ENCODE data around the gene MAML3.

Gene MAML3

GRCh38 chr4:140037353-140038030 is 116.5 kb downstream of the MAML3 start:
- DNase-seq = no peak

- no peak for DNase-seq
These were observed 122.3 kb downstream of the MAML3 start for GRCh38 chr4:140031706-140032105.

- DNase-seq = no peak
These were observed 122.9 kb downstream of the MAML3 start for GRCh38 chr4:140031061-140031460.

- DNase-seq = no peak
These were observed 125.1 kb downstream of the MAML3 start for GRCh38 chr4:140028676-140029517.

GRCh38 chr4:140028101-140028500 is 125.9 kb downstream of the MAML3 start:
- no peak for DNase-seq

- DNase-seq = no peak
These were observed 126.9 kb downstream of the MAML3 start for GRCh38 chr4:140027101-140027500.

- DNase-seq = no peak
These were observed 128.5 kb downstream of the MAML3 start for GRCh38 chr4:140025470-140025869.

GRCh38 chr4:140020457-140021361 is 133.3 kb downstream of the MAML3 start:
- DNase-seq = no peak

- no peak for DNase-seq
These were observed 134.2 kb downstream of the MAML3 start for GRCh38 chr4:140019619-140020347.

- peak; percentile 16 for DNase-seq
These were observed 134.9 kb downstream of the MAML3 start for GRCh38 chr4:140018931-140019618.

- DNase-seq = no peak
These were observed 139.7 kb downstream of the MAML3 start for GRCh38 chr4:140014284-140014683.

GRCh38 chr4:140012688-140013486 is 141.1 kb downstream of the MAML3 start:
- DNase-seq = peak; percentile 13

- DNase-seq = peak; percentile 4
These were observed 148.3 kb downstream of the MAML3 start for GRCh38 chr4:140005699-140006098.

GRCh38 chr4:140004922-140005627 is 148.9 kb downstream of the MAML3 start:
- DNase-seq = peak; percentile 3

GRCh38 chr4:140004549-140004895 is 149.5 kb downstream of the MAML3 start:
- DNase-seq = no peak

- no peak for DNase-seq
These were observed 150.0 kb downstream of the MAML3 start for GRCh38 chr4:140003876-140004548.

GRCh38 chr4:140000232-140000631 is 153.8 kb downstream of the MAML3 start:
- no peak for DNase-seq

GRCh38 chr4:139988863-139989765 is 164.9 kb downstream of the MAML3 start:
- no peak for DNase-seq

GRCh38 chr4:139987502-139987850 is 166.5 kb downstream of the MAML3 start:
- no peak for DNase-seq
